HG03097 (cell line): ENCODE results near the gene SENP1.

Experiments
- ATAC-seq: cut with Tn5 transposase; IDR thresholded peaks from one replicate; pipeline ENCODE4 v1.9.1; 2021; ENCODE audit not compliant: unreplicated experiment, low FRiP score

The SENP1 gene

DNA sequence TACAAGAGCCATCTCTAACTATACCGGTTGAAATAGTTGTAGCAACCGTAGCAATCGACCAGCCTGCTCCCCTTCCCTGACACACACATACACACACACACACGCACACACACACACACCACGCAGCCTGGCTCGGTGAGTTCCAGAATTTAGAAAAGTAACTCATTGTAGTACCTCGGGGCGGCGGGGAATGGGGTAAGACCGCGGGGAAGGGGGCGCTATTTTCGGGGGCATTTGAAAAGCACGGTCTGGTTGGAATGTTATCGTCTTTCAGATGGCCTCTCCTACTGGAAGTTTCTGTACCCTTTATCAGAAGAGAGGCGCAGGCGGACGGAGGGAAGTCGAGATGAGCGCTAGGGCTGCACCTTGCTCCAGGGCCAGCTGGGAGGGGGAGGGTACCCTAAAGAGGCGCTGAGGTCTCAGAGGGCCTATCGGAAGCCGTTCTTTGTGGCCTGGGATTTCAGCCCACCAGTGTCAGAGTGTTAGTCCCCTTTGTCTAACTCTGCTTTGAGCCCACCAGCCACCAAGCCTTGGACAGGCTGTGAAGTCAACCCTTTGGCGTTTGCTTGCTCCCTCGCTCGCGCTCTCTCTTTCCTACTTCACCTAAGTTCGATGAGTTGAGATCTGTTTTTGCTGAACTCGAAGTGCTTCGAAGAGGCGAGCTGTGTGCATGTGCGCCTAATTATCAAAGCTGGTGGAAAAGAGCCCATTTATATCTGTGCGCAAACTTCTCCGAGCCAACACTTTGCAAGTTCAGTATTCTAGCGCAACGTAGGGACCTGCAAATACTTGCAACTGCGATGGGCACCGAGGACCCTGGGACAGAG is 102.4 kb downstream of the SENP1 start:
- no peak for ATAC-seq

DNA sequence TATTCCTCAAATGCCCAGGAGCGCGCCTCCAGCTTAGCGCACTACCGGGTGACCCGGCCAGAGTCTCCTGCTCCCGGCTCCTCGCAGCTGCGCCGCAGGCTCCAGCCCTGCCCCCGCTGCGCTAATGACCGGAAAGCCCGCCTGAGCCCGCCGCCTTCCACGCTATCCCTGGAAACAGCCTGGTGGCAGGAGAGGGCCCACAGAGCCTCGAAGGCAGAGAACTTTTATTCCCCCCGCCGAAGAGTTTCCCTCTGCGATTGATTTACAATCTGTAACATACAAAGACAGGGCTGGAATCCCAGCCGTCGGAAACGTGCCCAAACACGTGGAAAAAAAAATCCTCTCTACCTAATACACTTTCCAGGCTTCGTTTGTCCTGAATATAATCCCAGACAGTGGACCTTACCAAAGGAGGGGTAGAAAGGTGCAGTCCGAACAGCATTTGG is 103.1 kb downstream of the SENP1 start:
- no peak for ATAC-seq

DNA sequence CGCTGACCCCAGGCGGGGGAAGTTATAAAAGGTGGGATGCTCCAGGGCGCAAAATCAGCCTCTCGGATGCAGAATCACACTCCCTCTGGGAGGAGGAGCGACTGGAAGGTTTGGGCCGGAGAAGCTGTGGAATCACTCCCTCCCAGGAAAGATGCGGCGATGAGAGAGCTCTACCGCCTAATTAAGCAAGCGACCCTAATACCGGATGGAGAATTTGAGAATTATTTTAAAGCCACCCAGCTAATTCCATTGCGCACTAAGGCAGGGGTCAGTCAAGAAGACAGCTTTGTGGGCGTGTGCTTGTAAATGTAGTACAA is 103.5 kb downstream of the SENP1 start:
- no peak for ATAC-seq

DNA sequence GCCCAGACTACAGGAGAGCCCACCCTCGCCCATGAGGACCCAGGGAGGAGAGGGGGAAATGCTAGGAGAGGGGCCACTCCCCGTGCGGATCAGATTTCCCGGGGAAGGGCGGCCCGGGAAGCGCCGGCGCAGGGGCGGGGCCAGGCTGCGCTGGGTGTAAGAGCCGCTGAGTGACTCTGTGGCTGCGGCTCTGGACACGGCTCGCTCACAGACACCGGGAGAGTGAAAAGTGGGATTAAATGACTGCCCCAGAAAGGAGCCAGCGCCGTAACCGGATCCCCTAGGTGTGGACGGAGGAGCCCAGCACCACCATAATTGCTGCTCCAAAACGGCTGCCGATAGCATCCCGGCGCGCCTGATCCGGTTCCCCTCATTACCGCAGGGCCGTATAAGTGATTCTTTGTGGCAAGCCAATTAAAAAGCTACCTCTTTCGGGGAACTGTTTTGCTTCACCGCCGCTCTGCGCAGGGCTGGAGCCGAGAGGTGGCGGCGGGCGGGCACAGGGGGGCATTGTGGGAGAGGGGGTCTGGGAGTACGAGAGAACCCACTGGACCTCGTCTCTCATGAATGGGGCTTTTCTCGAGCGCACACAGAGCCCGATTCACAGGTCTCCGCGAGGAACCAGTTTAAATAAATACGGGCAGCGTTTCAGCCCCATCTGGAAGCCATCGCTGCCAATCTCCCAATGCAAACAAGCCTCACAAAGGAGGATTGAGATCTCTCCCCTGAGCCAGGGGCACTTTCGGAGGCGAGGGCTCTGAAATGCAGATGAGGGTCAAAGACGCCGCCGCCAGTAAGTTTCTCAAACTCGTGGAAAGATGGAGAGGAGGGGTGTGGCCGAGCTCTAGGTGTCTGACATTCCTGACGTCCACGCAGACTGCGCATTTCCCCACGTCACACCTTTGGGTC is 104.1 kb downstream of the SENP1 start:
- no peak for ATAC-seq

DNA sequence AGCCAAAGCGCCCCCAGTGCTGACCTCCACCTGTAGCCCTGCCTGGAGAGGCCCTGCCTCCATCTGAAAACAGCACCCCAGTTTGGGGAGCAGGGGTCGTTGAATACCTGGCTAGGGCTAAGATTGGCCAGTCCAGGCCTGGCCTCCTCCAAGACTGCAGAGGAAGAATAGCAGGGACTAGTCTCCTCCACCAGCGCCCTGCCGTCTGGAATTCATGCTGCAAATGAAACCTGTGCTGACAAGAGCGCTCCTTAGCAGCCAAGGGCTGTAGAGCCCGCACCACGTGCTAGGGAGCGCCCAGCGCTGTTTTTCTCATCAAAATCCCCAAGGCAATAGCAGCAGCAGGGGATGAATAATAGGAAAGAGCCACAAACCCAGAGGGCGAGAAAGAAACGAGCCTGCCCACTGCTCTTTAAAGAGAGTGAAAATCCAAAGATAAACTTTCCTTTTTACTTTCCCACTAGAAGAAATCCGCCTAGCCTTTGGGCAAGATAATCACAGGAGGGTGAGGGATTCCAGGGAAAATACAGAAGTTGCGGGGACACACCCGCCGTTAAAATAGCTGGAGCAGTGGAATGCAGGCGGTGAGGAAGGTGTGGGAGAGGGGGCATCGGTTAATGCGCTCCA is 104.9 kb downstream of the SENP1 start:
- ATAC-seq, result no peak

DNA sequence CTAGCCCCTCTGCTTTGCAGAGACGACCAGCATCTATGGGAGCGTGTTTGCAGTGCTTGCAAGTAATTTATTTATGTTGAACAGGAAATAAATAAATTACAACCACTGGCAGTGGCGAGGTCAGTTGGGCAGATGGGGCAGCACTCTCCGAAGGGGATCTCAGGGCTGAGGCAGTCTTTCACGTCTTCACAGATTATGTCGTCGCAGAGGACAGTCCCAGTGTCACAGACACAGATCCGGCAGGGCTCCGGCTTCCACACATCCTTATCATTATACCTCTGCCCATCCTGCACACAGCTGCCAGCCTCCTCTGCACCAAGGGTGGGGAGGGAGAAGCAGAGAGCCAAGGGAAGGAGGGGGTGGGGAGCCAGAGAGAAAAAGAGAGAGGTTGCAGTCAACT is 106.1 kb downstream of the SENP1 start:
- no peak for ATAC-seq

DNA sequence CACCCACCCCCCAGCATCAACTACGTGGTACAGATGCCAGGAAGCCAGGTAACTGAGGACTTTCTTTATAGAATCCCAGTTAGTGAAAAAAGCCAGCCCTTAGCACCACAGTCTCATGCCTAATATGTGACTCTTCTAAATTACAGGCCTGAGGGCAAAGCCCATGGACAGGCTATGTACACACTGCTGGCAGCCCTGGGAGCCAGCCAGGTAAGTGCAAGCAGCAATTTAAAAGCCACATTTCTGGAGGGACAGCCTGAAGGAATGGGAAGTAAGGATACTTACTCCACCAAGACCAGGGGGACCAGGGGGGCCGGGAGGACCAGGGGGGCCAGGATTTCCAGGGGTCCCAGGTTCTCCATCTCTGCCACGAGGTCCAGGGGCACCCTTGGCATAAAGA is 108.6 kb downstream of the SENP1 start:
- no peak for ATAC-seq

DNA sequence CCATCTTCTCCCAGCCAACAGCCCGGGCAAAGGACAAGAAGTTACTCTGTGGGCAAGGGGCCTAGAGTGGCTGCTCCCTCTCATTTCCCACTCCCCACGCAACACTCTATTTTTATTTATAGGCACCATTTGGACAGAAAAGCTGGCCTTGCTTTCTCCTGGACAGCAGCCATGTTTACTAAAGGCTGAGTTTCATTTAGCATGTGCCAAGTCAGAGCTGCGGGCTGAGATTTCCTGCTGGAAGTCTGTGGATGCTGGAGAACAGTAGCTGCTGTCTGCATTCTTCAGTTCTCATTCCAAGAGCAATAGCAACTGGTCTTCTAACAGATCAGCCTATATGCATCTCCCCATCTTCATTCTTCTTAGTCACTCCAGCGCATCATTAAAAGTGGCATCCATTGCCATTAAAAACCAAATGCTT is 109.9 kb downstream of the SENP1 start:
- ATAC-seq, result no peak

DNA sequence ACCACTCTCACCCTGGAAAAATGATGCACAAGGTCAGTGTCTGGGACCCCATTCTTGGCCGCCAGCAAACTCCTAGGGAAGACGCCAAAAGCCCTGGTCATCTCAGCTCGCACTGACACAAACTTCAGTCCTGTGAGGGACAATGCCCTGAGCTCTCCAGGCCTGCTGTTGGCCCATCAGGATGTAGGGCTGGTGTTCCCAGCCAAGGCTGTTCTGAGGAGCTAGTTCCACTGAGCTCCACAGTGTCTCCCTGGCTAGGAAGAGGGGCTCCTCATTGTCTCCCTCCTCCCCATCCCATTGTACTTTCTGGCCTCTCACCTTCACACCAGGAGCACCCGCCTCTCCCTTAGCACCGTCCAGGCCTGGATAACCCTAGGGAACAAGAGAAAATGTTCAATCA is 112.4 kb downstream of the SENP1 start:
- no peak for ATAC-seq
